SK-N-DZ (cell line): ENCODE results near the gene HIBADH.
"Not testable (repeated sequence)": the region's sequence is repeated elsewhere in the genome, so short reads cannot be mapped to it uniquely, and the experiment has no call there.

Source experiments
- DNase-seq: peaks from one replicate; pipeline ENCODE4 v3.0.0-alpha.2; 2015; ENCODE audit warnings: low spot score

The HIBADH gene

DNA sequence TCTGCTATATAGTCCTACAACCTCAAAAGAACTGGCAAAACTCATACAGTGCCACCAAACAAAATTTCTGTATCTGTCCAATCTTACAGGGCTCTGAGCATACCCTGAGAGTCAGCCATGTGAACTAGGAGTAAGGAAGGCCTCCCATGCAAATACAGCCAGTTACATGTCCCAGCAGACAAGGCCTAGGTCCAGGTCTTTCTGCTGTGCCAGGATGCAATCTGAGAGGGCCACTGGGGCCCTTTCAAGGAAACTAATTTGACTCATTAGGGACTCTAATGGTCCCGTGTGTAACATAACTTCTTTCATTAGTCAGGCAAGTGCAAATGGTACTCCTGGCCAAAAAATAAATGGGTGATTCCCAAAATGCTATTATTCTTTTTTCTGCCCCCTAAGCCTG, 17.9 kb upstream of the HIBADH start:
- no peak for DNase-seq

DNA sequence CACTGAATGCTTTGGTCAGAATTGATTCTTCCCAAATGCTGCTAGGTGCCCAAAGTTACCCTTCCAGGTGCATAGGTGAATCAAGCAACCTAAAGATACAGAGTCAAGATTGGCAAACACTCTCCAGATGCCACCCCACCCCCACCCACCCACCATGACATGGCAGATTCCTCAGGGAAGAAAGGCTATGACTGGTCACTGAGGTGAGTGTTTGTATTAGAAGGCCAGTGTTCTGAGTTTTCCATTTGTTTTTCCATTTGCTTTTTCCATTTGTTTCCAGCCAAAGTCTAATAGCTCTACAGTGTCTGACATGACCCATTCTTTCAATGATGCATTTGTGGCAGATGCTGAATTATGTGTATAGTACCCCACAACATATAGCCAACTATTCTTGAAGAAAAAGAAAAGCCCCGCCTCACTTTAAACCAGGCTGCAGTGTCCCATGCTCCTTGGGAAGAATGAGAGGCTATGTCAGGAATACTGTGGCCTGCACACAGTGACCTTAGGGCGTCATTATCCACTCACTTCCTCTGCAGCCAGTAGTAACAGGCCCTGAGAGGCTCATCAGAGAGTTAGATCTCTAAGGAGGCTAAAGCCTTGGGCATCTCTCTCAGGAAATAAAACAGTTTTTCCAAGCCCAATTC, 16.1 kb upstream of the HIBADH start:
- DNase-seq: no peak

DNA sequence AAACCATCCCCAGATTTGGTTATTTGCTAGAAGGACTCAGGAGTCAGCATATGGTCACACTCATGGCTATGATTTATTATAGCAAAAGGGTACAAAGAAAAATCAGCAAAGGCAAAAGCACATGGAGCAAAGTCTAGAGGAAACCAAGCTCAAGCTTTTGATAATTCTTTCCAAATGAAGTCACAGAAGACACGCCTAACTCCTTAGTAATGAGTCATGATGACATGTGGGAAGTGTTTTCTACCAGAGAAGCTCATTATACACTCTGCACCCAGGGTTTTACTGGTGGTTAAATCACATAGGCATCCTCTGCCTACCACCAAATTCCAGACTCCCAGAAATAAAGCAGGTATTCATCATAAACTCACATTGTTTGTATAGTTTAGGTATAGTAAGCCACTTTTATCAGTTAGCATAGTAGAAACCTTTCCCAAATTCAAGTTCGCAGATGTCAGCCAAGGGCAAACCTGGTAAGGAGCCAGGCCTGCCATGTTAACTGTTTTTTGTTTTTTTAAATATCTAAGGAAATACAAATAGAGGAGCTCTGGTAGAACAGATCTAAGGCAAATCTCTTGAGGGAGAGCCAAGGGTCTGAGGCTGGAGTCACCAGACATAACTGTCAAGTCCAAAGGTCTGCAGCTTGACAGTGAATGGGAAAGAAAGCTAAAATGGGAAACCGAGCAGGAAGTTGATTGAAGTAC, 15.4 kb upstream of the HIBADH start:
- no peak for DNase-seq

DNA sequence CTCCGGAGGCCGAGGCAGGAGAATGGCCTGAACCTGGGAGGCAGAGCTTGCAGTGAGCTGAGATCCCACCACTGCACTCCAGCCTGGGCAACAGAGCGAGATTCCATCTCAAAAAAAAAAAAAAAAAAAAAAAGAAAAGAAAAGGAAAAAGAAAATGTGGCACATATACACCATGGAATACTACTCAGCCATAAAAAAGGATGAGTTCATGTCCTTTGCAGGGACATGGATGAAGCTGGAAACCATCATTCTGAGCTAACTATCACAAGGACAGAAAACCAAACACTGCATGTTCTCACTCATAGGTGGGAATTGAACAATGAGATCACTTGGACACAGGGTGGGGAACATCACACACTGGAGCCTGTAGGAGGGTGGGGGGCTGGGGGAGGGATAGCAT, 11.4 kb upstream of the HIBADH start:
- not testable (repeated sequence) for DNase-seq

DNA sequence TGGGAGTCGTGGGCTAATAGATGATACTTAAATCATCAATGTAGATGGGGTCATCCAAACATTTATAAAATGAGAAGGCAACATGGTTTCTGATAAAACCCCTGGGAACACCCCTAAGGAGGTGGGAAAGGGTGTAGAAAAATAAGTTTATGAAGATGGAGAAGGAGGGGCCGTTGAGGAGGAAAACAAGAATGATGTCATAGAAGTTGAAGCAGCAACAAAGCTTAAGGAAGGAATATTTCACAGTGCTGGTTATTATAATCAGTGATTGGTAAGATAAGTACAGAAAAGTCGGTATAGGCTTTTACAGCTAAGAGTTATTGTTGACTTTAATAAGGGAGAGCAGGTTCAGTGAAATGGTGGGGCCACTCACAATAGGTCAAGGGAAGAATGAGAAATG, 9.0 kb upstream of the HIBADH start:
- DNase-seq: no peak

DNA sequence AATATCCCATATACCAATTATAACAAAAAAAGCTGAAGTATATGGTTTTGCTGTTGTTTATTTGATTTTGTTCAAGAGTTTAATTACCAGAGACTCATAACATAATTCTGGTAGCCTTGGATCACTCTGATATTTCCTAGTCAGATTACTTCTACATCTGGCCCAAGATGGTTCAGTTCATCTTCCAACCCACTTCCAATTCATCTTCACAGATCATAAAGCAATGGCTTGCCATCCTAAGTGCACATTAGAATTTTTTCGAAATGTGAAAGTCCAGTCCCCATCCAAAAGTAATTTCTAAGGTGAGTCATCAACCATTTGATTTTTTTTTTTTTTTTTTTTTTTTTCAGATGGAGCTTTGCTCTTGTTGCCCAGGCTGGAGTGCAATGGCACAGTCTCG, 8.0 kb upstream of the HIBADH start:
- DNase-seq: no peak

DNA sequence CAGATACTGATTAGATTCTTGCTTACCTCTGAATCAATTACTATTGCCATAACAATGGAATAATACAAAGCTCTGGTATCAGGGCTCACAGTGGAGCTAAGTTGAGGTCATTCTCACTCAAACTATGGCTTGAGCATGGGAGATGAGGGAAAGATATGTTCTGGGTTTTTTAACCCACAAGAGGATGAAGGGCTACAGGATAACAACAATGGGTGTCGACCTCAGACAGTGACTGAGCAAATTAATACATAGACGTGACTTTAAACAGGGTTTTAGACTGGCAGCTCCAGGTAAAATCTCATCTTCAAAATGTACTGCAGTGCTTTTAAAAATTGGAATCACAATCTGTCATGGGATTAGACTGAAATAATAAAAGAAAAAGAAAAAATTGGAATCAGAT, 7.5 kb upstream of the HIBADH start:
- no peak for DNase-seq

DNA sequence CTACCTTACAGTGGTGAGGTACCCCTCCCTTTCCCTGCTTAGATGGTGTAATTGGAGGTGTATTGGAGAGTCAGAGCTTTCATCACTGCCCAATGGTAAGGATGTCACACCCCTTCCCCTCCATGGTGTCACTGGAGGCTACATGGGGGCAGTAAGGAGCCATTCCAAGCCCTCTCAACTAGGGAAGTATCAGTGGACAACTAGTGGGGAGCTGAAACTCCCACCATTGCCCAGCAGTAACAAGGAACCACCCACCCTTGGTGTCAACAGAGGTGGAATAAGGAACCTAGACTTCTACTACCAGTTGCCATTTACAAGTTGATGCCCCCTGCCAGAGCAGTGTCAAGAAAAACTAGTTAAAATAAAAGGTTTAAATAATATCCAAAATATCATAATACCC, 2.8 kb upstream of the HIBADH start:
- no peak for DNase-seq

DNA sequence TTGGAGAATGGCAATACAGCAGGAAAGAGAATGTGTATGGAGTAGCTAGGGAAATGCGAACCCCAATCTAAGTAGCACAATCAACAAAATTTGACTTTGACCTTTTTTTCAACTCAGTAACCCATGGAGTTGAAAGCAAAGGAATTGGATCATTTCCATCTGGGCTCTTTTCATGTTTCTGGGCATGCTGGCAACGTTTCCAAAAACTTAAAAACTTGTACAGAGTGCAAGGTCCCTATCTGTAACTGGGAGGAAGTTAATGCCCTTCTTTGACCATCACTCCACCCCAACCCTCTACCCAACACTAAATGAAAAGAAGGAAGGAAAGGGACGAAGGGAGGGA, 1.3 kb upstream of the HIBADH start:
- DNase-seq: no peak

DNA sequence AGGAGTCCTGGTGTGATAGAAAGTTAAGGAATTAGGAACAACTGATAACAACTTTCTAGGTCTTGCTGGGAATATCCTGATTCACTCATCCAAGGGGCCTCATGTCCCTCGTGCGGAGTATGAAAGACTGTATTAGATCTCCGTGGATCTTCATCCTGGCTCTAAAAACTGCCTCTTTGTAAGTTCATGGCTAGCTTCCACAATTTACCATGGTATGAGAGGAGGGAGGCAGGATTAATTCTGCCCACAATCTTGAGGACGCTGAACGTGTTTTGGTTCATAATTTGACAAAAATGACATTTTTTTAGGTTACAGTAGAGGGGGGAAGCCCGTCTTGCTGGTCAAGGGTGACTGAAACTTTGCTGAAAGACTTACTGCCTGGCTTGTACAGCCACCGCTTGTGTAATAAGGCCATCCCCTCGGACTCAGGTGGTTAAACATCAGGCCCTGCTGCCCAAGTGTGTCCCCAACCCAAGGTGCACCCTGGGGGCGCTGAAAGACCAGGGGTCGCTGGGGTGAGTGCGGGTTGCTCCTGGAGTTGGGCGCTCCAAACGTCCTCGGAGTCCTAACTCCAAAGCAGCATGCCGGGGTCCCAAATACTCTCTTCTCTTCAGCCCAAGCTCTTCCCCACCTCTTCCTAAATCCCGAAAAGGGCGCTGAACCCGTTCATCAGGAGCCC, 733 bp downstream of the HIBADH start:
- DNase-seq: peak; percentile 11

DNA sequence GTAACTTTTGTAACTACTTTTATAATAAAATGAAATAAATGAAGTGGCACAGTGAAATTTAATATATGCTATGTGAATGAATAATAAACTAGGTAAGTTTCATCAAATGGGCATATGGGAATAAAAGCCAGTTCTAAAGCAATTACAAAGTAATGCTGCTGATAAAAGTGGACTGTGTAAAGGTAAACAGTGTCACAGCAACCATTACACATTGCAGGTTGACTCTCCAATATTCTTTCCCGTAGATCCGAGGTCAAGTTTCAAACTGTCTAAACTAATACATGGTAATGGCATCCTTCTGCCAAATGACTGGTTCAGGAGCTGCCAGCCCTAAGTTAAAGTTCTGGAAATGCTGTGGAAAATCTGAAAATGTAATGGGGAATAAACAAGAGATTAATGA, 6.0 kb downstream of the HIBADH start:
- no peak for DNase-seq

DNA sequence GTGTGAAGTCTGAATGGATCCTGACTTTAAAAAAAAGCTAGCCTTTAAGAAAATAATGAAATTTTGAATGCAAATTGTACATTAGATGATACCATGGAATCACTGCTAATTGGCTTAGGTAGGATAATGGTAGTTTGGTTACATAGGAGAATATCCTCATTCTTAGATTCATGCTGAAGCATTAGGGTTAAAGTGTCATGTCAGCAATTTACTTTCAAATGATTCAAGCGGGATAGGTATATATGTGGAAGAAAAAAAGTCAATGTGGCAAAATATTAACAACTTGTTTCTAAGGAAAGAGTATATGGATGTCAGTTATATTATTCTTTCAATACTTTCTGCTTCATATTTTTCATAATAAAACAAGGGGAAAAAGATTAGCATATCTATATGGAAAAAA, 7.5 kb downstream of the HIBADH start:
- no peak for DNase-seq

DNA sequence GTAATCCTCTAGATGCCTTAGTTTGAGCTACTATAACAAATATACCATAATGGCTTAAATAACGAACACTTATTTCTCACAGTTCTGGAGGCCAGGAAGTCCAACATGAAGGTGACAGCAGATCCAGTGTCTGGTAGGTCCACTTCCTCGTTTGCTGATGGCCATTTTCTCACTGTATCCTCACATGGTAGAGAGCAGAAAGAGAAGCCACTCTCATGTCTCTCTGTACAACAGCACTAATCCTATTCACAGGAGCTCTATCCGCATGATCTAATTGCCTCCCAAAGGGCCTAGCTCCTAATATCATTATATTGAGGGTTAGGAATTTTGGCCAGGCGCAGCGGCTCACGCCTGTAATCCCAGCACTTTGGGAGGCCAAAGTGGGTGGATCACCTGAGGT, 10.2 kb downstream of the HIBADH start:
- DNase-seq: no peak

DNA sequence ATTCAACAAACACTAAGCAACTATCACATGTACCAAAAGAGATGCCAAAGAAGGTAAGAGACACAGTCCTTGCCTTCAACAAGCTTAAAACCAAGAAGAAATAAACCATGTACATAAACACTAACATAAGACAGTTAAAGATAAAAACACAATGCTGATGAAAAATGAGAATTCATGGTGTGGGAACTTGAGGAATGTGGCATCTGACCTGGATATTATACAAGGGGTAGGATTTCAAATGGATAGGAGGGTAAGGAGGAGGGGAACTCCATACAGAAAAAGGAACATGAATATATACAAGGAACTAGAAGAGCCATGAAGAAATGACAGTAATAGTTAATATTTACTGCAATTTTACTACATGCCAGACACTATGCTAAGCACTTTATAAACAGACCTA, 11.0 kb downstream of the HIBADH start:
- no peak for DNase-seq

DNA sequence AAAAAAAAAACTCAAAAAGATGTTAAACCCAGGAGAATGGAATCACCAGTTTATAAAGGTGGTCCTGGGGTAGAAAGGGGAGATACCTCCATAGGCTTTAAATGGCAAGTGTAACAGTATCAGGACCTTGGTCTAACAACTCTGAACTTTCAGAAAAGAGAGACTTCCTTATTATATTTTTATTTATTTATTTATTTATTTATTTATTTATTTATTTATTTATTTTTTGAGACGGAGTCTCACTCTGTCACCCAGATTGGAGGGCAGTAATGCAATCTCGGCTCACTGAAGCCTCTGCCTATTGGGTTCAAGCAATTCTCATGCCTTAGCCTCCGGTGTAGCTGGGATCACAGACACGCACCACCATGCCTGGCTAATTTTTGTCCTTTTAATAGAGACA, 12.4 kb downstream of the HIBADH start:
- DNase-seq: no peak

DNA sequence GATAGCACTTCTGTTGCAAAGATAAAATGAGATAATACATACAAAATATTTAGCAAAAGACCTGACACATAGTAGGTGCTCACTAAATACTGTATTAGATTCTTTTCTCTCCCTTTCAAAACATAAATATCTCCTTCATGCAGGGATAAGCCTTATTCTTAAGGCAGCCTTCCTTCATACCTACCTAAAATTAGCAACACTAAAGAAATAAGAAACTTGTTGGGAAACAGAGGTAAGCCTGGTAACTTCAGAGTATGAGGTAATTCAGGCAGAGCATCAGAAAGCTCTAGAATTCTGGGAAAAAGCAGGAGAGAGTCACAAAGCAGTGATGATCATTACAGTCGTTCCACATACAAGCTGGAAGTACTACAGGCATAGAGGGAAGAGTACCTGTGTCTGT, 15.2 kb downstream of the HIBADH start:
- DNase-seq: no peak

DNA sequence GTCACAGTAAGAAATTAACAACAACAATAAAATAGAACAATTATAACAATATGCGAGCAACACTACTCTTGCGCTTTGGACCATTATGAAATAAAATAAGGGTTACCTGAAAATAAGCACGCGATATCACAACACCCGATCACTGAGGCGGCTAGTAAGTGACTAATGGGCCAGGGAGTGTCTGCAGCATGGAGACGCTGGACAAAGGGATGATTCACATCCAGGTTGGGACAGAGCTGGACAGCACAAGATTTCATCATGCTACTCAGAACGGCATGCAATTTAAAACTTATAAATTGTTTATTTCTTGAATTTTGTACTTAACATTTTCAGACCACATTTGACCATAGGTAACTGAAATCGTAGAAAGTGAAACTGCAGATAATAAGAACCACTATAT, 15.6 kb downstream of the HIBADH start:
- DNase-seq: no peak

DNA sequence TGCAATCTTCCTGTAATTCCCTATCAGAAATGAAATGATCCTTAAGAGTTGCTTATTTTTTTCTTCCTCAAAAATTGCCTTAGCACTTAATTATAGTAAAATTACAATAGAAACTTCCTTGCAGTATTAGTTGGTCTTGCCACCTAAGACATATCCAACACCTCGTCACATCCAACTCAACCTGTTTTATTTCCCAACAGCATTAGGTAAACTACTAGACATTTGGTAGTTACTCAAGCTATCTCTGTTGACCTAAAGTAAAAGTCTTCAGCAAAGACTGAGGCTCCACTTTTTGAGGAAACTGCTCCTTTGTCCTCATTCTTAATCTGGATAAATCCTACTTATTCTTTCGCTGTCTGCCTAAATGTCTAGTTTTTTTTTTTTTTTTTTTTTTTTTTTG, 20.4 kb downstream of the HIBADH start:
- no peak for DNase-seq

DNA sequence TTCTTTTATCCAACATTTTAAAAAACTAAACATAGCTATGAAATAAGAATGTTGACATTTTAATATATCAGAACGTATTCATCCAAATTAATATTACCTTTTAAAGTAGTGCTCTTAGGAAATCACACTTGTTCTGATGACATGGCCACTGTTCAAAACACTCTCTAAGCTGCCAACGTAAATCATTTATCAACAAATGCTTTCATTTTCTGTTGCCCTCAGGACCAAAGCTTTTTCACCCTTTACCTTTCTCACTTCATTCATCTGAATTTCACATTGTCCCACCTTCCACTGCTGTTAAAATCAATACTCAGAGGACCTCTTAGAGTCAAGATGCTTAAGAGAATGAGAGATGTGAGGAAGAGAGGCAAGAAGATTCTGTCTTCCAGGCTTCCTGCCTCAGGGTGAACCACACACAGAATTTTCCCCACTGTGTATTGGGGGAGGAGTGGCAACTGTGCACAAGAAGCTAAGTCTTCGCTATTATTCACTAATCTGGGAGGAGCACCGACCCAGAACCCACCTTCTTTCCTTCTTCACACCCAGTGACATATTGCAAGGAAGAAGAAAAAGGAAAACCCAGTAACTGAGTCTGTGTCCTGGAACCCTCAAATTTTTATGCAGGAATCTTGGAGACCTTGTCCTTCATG, 21.0 kb downstream of the HIBADH start:
- DNase-seq: no peak

DNA sequence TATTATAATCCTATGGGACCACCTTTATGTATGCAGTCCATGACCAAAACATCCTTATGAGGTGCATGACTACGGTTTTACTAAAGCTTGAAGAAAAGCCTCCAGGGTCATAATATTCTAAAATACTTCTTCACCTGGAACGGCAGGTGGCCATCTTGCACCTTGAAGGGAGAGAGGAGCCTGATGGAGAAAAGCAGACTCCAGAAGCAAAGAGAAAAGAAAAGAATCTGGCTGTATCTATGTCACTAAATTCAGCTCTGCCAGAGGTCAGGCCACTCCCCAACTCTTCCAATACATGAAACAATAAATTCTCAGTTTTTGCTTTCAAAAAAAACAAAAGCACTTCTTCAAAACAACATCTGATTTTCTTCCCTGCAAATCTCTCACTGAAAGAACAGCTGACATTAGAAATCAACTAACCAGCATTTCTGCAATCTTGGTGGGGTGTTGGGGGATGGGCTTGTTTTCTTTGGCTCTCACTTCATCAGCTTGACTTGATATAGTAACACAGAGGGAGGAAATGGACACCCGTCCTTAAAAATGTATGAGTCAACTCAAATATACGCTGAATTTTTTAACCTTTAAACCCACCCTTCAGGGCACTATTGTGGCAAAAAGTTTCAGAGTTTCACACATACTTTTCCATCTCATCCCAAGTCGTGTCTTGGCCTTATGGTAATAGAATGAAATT, 21.7 kb downstream of the HIBADH start:
- no peak for DNase-seq

DNA sequence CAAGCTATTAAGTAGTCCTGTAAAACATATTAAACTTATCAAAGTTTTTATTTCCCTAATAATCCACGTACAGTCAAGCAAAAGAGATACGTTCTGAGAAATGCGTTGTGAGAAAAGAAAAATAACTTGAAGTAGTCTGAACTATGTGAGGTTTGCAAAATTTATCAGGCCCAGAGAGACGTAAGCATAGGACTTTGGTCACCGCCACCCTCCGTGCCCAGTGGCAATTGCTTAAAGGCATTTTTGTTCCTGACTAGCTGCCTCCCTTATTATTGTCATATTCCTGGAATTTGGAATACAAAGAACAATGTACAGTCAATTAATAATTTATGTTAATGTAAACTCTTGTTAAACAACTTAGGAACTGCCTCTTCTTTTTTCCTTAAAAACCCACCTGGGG, 22.8 kb downstream of the HIBADH start:
- DNase-seq: no peak

DNA sequence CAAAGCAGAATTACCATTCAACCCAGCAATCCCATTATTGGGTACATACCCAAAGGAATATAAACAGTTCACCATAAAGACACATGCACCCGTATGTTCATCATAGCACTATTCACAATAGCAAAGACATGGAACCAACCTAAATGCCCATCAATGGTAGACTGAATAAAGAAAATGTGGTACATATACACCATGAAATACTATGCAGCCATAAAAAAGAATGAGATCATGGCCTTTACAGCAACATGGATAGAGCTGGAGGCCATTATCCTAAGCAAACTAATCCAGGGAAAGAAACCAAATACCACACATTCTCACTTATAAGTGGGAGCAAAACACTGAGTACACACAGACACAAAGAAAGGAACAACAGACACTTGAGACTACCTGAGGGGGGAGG, 23.6 kb downstream of the HIBADH start:
- not testable (repeated sequence) for DNase-seq
